ENCODE results near the gene HIGD1C.
"Not testable (repeated sequence)": the region's sequence is repeated elsewhere in the genome, so short reads cannot be mapped to it uniquely, and the experiment has no call there.

Gene HIGD1C

DNA sequence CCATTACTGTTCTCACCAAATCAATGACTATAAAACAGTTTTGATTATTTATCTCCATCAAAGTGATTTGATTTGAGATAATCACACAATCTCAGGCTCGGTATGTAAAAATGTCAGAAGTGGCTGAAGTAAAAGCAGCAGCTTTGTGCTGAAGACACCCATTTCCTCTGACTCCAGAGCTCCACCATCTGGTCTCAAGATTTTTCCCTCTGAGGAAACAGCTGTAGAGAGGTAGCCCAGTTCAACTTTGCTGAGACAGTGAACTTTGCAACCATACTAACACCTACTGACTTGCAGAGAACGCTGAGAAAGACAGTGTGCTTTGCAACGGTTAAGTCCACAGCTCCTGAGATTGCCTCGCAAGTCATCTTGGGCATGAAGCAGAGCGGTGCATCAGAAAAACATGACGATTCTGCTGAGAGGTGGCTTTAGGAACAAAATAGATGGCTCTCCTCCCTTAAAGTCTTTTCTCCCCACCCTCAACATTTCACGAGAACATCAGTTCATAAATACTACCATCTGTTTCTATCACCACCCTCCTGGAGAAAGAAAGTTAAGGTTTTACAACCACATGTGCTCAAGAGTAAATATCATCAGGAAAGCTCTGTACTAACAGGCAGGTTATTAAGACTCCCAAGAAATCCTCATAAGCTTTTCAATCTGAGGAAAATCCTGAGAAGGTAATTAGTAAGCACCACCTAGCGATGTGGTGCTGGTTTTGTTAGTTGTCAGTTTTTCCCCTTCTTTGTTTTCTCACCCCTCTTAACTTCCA lies 34.8 kb downstream of the HIGD1C start:
- DNase-seq, result no peak

DNA sequence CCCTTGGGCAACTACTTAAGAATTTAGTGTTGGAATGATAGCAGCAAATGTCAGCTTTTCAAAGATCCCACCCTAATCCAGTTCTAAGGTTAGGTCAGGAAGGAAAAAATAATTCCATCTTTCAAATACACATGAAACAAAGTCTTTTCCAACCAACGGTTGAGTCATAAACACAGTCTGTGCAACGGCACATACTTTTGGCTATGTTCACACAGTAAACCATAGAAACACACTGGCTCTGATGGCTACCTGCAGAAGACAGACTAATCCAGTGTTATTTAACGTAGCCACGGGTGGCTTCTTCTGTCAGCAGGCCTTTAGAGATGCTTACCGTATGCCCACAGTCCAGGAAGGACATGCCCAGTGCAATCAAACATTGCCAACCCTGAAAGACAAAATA lies 35.7 kb downstream of the HIGD1C start:
- DNase-seq, result no peak

DNA sequence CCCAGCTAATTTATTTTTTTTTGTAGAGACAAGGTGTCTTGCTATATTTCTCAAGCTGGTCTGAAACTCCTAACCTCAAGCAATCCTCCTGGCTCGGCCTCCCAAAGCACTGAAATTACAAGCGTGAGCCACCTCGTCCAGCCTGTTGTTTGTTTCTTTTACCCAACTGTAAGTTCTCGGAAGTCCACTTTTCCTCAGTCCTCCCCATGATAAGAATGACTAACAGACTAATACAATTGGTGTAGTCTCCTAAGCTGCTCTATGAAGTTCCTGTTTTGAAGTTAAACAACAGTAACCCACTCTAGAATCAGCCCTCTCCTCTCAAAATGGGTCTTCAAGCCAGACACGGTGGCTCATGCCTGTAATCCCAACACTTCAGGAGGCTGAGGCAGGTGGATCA lies 36.5 kb downstream of the HIGD1C start:
- DNase-seq, result no peak

DNA sequence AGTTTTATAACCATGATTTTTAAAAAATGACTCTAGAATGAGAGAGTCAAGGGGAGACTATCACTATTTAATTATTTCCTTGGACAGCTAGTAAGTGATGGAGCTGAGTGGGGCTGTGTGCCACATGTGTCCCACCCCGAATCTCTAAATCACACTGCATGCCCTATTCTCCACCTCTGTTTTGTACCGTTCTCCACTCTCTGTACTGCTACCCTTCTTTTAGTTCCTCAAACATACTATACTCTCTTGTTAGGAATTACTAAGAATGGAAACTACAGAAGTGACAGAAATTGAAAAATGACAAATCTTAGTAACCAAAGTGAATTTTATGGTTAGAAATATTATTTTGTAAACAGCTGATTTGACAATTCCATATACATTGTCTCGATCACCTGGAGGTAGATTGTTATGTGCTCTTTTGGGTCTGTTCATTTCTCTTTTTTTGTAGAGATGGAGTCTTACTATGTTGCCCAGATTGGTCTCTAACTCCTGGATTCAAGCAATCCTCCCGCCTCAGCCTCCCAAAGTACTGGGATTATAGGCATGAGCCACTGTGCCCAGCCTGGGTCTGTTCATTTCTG lies 37.9 kb downstream of the HIGD1C start:
- DNase-seq, result no peak

DNA sequence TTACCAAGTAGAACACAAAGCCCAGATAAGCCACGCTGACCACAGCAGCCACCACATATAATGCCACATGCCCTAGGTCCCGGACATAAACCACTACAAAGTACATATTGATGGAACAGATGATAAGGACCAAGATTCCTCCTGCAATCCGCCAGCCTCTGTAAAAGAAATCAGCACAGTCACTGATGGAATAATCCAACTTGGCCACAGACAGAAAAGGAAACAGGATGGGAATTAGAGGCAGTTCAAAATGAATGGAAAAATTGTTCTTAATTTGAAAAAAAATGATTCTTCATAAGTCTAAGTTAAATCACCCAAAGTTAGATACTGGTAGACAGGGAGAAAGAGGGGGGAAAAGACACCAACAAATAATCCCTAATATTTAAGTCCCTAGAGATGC lies 38.4 kb downstream of the HIGD1C start:
- no peak for DNase-seq

DNA sequence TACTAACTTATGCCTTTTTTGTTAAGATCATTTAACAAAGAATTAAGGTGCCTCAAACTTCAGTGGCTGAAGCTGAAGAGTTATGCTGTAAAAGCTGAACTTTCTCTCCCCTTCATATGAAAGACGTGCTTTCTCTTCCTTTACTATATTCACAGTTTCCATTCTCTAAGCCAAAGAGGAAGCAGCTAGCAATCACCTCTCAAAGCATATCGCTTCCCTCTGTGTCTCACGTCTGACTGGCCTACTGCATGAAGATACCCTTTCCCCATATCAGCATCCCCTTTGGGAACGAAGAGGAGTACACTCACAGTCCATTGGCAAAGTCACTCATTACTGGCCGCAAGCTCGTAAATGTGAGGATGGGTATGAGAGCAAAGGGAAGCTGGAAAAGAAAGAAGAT lies 38.9 kb downstream of the HIGD1C start:
- no peak for DNase-seq

DNA sequence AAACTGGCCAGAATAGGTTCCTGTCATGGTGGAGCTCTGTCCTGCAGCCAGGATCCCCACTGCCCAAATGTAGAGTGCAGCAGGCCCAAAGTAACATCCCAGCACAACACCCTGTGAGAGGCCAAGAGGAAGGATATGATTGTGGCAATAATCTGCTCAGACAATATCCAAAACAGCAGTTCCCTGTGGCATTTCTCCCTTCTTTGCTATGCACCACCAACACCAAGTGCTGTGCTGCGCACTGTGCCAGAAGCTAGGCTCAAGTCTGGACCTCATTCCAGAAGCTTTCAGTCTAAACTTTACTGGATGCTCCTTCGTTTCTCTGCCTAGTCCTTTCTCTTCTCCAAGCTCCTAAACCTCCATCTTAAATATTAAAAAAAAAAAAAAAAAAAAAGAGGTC lies 40.5 kb downstream of the HIGD1C start:
- no peak for DNase-seq

DNA sequence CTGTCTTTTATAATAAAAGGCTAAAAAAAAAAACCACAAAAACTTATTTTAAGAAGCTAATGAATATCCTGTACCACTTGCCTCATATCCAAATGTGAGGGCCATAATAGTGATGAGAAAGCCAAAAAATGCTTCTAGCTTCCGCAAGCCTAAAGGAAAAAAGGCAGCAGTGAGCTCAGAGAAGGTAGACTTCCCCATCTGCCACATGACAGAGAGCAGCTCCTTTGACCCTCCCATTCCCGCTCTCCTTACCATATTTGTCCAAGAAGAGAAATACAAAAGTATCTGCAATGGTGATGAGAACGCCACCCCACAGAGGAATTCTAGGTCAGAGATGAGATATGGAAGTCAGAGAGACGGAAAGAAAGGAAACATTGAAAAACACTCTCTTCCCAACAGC lies 46.7 kb downstream of the HIGD1C start:
- DNase-seq, result no peak

DNA sequence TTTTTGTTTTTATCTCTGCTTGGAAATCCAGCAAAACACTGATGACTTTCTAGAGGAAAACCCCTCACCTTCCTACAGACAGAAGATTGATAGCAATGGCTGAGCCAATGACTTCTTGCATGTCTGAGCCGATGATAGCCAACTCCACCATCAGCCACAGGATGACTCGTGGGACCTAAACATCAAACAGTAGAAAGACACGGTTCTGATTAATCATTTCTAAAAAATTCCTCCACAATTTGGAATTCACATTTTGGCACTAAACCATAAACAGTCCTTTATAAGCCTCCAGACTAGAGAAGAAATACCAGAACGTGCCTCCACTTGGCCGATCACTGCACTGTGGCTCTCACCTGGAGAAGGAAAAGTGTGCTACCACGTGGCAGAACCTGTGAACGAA lies 47.9 kb downstream of the HIGD1C start:
- no peak for DNase-seq

DNA sequence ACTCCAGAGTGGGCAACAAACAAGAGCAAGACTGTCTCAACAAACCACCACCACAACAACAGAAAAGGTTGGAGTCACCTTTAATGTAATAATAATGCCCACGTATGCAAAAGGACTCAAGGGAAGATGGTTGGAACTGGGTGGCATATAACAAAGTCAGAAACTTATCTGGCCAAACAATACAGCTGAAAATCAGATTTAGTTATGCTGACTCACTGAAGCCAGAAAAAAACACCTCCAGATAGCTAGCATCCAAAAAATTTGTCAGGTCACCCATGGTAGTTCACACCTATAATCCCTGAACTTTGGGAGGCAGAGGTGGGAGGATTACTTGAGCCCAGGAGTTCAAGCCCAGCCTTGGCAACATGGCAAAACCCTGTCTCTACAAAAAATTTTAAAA lies 49.5 kb downstream of the HIGD1C start:
- no peak for DNase-seq

DNA sequence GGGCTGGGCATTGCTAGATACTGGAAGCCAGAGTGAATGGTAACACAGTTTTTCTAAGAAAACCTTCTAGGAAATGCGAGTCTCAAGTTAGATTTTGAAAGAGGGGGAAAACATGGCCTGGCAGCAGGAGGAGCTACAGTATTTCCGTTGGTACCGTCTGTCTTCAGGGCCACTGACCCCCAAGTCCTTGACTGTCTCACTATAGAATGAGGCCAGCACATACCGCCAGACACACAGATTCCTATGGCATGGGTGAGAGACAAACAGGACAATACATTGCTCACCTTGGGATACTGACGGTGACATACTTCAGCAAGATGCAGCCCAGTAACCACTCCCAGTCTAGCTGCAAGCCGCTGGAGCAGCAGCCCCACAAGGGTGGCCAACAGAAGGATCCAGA lies 52.2 kb downstream of the HIGD1C start:
- DNase-seq, result no peak

DNA sequence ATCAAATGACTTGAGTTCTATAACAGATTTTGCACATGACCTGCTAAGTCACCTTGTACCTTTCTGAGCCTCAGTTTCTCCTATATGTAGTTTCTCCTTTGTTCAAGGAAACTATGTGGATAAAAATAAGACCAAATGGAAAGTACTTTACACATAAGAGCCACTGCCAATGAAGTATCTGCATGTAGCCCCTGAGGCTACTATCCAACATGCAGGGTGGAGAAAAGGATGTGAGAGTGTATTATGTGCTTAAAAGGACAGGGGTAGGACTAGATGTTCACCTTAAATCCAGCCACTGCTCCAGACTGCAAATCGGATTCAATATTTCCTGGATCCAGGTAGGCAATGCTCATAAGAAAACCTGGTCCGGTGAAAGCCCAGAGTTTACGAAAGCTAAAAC lies 52.7 kb downstream of the HIGD1C start:
- no peak for DNase-seq

DNA sequence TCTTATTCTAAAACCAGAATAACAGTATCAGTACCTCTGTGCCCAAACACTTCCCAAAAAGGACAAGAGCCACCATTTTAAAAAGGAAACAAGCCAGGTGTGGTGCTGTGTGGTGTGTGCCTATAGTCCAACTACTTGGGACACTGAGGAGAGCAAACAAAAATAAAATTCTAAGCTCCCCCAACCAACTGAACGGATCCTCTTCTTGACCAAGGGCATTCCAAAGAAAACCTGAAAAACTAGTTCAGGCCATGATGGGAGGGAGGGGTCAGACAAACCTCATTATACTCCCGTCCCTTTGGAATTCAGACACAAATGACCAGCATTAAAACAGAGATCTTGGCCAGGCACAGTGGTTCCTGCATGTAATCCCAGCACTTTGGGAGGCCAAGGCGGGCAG lies 53.3 kb downstream of the HIGD1C start:
- no peak for DNase-seq

DNA sequence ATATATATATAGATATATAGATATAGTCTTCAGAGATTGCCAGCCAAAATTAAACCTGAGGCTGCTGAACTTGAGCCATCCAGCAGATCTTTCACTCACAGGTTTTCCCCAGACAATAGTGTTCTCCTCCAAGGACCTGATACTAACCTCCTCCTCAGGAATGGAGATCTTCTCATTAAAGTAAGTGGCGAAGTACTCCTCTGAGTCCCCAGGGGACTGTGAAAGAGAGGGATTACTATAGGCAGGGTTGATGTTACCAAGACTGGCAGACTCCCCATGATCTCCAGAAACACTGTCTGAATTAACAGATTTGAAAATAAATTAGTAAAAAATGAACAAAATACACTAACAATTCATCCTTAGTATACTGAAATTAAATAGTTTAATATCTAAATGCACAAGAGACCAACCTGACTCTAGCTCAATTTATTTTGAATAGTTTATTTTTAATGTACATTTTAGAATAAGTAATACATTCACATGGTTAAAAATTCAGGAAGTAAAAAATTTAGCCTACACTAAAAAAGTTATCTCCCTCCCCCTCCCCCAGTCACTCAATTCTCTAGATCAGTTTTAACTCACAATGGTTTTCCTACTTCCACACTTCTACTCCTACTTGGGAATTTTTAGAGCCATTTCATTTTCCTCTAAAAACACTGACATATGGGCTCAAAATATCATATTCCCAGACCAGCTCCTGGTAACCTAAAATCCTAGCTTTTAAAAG lies 56.1 kb downstream of the HIGD1C start:
- no peak for DNase-seq

DNA sequence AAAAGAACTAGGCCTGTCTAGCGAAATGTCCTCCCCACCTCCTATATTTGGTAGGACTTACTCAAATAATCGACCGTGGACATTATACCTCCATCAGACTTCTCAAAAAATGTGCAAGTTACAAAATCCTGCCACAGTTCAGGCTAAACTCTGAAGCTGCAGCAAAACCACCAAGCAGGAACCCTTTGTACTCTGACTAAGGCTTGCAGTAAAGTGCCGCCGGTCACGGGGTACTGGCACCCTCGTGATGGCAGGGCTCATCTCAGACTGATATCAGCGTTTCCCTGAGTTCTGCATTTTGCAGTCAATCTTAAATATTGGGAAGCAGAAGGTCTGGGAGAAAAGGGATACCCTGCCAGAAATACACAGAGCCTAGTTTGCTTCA lies 56.7 kb downstream of the HIGD1C start:
- no peak for DNase-seq

DNA sequence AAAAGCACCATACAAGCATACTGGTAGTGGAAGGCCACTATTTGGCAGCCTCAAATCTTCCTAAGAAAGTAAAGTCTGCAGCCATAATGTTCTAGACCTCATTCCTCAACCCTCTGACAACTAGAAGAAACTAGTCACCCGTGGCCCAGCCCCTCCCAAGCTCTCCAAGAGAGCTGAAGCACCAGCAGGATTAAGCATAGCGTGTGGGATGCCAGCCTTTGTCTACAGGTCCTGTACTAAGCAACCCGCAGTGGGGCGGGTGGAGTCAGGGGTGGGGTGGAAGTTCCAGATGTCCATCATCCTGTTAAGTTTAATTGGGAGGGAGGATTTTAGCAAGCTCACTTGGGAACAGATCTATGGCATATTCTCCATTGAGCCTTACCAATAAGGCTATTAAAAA lies 59.6 kb downstream of the HIGD1C start:
- no peak for DNase-seq

DNA sequence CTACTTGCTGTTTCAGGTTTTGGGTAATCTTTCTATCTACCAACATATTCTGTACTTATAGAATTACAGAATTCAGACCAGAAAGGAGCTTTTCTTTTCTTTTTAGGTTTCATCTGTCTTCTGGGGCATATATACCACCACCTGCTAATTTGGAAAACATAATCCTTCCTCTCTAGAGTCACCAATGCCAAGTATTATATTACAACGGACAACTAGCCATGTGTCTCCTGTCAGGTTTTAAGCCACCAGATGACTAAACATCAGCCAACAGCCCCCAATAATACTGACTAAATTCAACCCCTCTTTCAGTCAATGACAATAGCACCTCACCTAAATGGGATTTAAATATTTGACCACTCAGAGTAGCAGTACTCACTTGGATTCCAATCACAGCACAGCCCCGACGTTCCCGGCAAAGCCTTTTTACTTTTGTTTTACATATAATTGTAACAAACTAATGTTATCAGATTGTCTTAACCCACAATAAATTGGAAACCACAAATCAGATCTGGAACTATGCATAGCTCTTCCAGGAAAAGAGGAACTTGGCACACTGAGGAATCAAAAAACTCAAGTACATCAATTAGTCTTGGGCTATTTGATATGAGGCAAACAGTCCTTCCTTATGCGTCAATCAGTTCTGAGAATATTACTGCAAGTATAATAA lies 60.4 kb downstream of the HIGD1C start:
- DNase-seq, result no peak

DNA sequence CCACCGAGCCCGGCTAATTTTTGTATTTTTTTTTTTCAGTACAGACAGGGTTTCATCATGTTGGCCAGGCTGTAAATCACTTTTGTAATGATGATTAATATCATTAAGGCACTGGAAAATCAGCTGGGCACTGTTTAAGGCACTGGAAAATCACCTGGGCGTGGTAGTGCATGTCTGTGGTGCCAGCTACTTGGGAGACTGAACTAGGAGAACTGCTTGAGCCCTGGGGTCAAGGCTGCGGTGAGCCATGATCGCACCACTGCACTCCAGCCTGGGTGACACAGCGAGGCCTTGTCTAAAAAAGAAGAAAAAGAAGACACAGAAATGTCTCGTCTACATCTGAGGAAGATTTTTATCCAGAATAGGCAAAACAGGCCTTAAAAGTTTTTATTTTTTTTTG lies 61.1 kb downstream of the HIGD1C start:
- DNase-seq, result no peak

DNA sequence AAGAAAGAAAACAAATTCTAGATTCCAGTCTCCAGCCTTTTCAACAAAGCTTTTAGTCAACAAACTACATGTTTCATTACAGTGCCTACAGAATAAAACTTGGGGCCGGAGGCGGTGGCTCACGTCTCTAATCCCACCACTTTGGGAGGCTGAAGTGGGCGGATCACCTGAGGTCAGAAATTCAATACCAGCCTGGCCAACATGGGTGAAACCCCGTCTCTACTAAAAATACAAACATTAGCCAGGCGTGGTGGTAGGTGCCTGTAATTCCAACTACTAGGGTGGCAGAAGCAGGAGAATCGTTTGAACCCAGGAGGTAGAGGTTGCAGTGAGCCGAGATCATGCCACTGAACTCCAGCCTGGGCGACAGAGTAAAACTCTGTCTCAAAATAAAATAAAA lies 62.1 kb downstream of the HIGD1C start:
- DNase-seq, result not testable (repeated sequence)

DNA sequence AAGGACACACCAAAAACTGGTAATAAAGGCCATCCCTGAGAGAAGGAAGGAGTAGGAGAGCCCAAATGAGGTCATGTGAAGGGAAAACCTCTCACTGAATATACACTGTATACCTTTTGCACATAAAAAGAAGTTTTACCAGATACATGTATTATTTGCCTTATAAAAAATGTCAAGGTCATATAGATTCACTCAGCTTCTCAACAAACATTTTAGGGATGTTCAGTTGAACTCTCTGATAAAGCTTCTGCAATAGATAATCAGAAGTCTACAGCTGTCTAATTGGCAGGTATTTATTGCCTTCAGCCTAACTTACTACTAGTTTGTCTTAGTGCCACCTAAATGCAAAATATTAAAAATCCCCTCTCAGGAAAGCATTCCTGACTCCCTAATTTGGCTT lies 65.1 kb downstream of the HIGD1C start:
- DNase-seq, result no peak

DNA sequence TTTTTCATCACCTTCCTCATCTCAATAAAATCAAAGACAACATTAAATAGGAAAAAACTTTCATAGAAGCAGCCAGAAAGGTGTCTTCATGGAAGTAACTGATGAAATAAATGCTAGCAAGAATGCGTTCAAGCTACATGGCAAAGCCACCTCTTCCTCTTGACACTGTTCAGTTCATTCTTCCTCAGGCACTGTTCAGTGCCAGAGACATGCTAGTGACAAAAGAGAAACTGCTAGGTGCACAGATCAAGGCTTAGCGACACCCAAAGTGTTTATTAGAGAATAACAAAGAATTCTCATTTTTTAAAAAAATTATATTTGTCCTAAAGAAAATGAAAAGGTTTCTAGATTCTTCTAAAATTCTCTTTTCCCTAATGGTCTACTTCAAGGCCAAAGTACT lies 66.6 kb downstream of the HIGD1C start:
- DNase-seq, result no peak

DNA sequence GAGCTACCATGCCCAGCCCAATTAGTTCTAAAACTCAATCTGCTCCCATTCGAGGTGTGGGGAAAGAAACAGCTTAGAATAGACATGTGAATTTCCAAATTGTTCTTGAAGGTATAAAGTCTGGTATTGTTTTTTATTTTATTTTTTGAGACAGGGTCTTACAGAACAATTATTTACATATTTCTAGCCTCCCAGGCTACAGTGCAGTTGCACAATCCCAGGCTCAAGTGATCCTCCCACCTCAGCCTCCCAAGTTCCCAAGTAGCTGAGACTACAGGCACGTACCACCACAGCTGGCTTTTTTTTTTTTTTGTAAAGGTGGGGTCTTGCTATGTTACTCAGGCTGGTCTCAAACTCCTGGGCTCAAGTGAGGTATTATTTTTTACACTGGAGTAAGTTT lies 67.6 kb downstream of the HIGD1C start:
- no peak for DNase-seq
